Measurements from ENCODE around the gene RASD1. TPM values are rescaled to one million over a fixed set of nuclear protein-coding genes. Genes with fewer than 3 reads are reported as not detected.

Gene RASD1
- total RNA-seq, 1 experiment from 2014 or later, result not detected

DNA sequence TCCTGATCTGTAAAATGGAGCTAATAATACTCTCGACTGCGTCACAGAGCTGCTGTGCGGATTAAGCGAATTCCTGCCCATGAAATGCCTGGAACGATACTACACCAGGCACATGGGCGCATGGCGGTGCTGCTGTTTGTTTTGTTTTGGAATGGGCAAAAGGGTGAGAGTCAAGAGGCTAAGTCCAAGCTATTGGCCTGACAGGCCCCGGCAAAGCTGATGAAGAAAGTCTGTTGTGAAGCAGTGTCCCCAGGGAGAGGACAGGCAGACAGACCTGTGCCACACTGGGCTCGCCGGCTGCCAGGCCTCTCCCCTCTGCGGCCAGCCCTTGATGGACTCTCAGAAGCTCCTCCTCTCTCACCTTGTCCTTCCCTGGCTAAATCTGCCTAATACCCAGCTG, 31.3 kb upstream of the RASD1 start:
- DNase-seq (ENCODE audit: low spot score), result no peak

DNA sequence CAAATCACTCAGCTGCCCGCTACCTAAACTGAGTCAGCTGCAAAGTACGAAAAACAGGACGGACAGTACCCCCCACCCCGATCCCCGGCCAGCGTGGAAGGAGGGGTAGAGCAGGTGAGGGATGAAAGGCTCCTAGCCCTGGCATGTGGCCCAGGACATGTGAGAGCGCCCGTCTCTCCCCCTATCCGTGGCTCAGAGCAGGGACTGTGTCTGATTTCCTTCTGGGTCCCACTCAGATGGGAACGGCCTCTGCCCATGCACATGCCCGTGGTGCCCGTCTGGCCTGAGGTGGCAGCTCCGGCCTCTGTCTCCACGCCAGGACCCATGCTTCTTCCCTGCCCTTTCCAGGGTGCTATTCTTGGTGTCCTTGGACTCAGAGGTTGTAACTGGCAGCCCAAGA, 30.2 kb upstream of the RASD1 start:
- no peak for DNase-seq (ENCODE audit: low spot score)

DNA sequence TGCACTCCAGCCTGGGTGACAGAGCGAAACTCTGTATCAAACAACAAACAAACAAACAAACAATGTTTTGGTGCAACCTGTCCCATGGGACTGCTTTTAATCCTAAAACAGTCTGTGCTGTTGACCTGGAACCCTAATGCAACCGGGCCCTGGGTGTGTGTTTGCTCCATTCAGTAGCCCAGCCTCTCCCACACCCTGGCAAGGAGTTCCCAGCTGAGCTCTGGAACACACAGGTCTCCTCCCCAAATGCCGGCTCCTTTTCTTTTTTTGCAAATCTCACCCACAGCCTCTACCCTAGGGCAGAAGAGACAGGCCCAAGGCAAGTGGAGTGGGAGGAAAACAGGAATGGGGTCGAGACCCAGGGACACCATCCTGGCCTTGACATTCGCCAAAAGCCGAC, 29.8 kb upstream of the RASD1 start:
- DNase-seq (ENCODE audit: low spot score), result no peak

DNA sequence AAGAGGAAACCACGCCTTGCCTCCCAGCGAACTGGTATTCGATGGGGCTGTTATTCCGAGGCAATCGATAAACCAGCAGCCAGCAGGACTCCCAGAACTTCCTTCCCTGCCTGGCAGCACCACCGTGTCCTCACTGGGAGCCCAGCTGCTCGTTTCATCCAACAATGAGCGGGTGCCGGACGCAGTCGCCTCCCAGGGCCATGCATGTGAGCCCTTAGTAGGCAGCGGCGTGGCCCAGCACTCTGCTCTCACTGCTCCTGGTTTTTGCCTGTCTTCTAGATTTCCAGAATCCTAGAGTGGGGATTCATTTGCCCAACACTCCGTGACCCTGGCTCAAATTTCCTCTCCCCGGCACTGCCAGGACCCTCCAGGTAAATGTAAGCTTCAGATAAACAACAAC, 29.1 kb upstream of the RASD1 start:
- DNase-seq (ENCODE audit: low spot score), result no peak

DNA sequence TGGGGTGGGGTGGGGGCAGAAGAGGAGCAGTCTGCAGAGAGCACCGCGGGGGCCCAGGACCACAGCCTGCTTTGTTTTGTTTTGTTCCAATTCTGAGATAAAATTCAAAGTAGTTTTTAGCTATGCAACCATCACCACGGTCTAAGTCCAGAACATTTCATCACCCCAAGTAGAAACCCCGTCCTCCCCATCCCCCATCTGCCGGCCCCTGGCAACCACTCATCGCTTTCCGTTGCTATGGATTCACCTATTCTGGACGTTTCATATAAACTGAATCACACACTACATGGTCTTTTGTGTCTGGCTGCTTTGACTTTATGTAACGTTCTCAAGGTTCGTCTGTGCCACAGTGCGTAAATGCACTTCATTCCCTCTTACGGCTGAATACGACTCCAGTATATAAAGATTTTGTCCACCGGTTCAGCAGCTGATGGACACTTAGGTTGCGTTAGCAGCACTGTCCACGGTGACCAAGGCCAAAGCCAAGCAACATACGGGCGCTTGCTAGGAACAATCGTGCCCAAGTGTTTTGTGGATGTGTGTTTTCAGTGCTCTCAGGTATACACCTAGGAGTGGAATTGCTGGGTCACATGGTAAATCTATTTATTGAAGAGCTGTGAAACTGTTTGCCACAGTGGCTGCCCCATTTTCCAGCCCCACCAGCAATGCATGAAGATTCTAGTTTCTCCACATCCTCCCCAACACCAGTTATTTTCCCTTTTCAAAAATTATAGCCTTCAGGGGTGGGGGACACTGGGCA, 27.7 kb upstream of the RASD1 start:
- DNase-seq (ENCODE audit: low spot score), result no peak

DNA sequence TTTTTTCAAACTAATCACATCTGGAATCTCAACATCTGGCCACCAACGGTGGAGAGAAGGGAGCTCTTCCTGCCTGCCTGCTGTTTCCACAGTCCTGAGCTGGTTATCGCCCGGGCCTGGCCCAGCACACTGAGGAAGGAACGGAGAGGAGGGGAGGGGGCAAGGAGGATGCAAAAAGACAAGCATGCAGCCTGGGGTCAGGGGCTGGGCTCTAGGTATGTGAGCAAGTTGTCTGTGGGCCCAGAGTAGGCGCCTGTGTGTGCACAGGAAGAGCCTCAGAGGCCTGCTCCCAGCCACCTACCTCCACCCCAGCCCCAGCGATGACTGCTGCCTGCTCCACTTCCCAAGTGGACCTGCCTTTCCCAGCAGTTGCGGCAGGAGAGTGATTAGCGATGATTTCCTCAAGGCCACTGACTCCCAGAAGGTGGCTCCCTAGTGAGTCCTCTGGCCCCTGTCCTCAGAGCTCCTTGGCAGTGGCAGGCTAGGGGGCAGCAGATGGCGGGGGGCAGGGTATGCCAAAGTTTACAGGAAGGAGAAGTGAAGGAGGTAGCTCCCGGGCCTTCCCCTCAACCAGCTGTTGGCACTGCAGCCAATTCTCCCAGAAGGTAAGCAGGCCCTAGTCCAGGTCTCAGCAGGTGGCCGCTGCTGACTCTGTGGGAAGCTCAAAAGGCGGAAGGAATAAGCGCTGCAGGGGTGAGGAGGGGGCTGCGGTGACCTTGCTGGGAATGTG, 27.0 kb upstream of the RASD1 start:
- DNase-seq (ENCODE audit: low spot score), result no peak

DNA sequence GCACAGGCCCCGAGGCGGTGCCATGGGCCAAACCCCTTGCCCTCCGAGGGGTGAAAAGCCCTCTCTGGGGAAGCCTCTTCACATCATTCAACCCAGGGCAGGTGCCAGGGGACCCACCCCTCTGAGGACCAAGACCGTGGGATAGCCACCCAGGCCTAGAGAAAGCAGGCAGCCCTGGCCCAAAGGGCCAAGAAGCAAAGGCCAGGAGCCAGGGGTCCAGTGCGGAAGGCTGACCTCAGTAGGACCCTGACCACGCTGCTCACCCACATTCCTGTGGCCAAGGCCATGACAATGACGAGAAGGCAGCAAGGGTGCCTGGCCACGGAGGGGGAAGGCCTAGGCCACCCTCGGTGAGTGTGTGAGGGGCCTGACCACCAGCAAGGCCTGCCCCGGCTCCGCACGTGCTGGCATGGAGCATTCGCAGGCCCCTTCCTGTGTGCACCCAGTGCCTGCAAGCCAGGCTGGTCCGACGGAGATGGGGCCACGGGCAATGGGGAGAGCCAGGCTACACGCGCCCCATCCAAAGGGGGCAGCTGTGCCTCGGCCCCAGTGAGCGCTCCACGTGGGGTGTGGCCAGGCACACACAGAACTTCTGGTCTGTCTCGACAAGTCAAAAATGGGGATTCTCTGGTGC, 24.5 kb upstream of the RASD1 start:
- DNase-seq (ENCODE audit: low spot score), result no peak

DNA sequence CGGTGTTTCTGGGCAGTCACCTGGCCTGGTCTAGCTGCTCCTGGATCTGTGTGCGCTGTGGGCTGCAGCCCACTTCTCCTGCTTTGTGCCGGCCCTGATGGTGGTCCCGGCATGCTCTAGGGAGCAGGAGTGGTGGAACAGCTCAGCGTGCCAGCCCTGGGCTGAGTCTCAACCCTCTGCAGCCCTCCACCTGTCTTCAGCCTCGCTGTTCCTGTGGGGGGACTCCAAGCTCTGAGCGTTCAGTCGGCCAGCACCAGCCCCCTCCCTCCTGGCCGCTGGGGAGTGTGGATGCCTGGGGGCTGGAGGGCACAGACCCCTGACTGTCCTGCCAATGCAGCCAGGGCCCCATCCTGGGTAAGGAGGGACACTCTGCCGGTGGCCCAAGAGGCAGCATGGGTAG, 23.7 kb upstream of the RASD1 start:
- no peak for DNase-seq (ENCODE audit: low spot score)

DNA sequence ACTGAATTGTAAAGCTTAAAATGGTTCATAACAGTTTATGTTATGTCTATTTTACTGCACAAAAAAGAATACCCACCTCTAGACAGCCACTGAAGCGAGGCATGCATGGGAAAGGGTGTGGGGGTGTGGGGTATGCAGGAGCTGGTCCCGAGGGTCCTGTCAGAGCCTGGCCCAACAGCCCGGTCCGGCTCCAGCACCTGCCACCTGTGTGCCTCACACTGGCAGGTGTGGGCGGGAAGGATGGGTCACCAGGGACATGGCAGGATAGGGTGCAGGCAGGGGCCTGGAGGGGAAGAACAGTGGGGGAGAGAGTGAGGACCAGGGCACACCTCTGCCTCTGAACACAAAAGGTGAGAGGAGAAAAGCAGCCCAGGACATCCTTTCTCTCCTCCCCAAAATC, 22.8 kb upstream of the RASD1 start:
- DNase-seq (ENCODE audit: low spot score), result no peak

DNA sequence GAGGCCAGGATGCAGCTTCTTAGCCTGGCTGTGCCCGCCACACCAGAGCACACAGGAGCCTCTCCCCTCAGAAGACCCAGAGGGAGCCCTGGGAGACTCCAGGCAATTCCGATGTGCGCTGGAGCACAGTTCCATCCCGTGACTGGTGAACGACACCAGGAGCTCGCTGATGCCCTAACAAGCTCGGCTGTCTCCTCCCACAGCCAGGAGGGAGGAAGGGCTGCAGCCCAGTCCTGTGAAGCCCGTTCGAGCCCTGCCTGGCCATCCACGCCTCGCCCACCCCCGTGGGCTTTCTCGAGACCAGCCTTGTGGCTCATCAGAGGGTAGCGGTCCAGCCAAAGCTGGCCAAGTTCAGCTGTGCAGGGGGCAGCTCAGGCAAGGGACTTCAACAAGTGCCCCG, 21.8 kb upstream of the RASD1 start:
- no peak for DNase-seq (ENCODE audit: low spot score)

DNA sequence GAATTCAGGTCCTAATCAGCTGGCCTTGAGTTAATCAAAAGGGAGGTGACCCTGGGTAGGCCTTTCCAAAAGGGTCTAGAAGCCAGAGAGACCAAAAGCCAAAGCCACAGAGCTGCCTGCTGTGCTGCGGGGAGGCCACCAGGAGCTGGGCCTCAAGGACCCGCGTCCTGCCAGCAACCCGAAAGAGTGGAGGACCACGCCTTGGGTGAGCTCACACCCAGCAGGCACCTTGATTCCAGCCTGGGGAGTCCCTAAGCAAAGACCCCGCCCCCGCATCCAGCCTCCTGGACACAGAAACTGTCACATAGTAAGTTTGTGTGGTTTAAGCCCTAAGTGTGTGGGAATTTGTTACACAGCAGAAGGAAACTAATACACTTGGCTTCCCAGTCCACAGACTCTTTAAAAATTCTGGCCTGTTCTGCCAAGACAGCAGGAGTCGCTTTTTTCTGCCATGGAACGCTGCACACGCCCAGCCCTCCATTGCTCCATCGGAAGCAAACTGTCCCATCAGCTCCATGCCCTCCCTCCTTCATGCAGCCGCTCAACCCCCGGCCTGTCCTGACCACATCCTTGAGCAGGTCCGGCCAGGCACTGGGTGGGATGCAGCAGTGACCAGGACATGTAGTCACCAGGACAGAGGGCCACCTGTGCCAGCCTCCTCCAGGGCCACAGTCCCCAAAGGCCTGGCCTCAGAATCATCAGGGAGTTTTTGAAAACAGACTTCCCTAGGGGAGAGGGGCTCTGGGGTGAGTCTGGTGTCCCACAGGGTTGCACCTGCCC, 20.9 kb upstream of the RASD1 start:
- DNase-seq (ENCODE audit: low spot score), result no peak

DNA sequence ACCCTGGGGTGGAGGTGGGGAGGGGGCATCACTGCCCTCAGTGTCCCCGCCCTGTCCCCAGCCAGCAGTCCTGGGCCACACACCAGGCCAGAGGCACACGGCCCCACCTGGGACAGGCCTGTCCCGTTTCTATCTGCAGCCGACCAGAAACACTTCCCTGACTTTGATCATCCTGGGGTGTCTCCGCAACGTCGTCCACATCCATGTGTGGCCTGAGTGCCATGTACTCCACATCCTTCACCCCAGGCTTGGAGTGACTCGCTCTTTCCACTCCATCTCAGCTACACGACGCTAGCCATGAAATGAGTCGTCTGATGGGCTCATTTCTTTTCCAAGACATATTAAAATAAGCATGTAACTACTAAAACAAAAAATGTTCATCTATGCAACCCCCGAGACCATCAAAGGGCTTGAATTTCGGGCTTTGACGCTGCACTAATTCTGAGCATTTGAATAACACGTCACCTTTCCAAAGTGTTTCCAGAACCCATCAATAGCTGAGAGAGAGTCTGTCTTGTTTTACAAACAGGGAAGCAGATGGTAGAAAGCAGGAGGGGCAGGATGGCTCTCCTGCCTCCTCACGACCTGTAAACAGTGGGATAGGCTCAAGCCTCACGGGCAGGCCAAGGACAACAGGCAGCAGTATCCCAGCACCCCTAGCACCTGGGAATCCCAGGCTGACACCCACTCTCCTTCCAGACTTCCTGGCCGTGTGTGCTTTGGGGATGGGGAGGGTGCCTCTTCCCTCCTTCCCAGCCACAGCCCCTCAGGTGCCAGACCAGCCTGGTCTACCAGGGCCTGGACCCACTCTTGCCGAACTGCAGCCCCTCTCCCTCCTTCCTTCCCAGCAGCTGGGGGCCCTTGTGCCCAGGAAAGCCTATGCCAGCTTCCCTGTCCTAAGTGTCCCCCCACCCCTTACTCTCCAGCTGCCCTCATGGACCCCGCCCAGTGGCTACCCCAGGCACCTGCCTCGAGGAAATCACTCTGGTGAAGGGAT, 20.0 kb upstream of the RASD1 start:
- peak; percentile 59 for DNase-seq (ENCODE audit: low spot score)

DNA sequence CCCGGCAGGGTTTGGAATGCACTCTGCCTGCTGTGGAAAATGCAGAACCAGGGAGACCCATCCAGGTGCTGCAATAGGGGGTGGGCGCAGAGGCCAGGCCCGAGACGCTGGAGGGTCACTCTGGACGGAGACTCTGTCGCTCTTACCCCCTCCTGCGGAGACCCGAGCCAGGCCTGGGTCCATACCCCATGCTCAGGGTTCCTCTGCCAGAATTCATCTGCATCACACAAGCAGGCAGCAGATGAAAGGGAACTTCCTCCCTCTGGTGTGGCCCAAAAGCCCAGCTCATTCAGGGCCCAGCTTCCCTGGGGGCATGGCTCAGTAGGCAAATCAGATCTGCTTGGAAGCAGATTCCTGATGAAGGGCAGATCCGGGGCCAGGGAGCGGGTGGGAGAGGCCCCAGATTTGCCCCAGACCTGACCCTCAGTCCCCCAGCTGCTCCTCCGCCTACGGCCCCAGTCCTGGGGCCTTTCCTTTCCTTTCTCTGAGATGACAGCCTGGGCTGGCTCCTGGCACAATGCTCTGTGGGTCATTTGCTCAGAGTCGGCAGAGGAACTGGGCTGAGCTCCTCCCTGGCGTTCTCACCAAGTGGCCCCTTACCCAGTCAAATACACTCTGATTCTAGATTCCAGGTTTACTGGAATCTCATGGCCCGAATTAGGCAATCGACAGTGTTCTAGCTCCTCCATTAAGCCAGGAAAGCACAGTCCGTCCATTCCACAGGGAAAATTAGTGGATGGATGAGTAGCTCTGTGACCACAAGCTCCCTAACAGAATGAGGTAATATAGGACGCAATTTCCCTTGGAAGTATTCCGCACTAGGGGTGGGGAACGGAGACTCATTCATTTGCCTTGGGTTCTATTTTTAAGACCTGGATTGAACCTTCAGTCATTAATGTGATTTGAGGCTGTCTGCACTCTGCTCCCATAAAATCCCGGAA, 19.1 kb upstream of the RASD1 start:
- DNase-seq (ENCODE audit: low spot score), result peak; percentile 73

DNA sequence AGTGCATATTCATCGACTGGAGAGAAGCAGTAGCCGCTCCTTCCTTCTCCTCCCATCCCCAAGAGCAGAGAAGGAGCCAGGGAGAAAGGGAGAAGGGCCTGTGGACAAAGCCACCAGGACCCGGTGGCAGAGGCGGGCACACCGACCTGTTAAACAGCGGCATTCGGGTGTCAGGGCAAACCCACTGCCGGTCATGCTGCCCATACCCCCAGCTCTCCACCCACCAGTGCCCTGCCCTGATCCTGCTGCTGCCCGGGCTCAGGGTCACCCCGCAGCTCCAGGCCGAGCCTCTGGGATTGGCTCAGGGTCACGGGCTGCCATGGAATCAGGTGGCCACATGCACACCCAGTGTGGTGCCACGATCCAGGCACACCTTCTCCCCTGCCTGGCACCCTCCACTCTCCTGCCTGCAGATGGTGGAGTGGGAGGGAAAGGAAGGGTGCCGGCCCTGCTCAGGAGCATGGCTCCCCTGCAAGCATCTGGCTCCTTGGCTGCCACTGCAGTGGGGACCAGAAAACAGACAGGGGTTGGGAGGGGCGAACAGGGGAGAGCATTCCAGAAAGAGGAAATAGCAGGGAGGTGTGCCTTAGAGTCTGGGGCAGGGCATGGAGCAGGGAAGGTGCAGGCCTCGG, 18.3 kb upstream of the RASD1 start:
- DNase-seq (ENCODE audit: low spot score), result no peak

DNA sequence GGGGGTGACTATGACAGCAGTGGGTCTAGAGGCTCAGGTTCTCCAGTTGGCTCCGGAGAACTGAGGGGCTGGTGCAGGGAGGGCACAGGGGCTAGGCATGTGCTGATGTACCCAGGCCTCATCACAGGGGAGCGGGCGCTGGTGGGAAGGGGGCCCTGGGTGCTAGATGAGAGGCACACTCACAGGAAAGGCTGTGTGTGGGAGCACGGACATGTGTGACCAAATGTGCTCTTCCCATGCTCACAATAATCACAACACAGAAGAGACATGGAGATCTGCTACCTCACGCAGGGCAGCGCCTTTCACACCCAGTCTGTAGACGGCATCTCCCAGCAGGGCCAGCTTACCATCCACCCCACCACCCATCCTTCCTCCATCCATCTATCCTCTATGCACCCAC, 17.4 kb upstream of the RASD1 start:
- no peak for DNase-seq (ENCODE audit: low spot score)

DNA sequence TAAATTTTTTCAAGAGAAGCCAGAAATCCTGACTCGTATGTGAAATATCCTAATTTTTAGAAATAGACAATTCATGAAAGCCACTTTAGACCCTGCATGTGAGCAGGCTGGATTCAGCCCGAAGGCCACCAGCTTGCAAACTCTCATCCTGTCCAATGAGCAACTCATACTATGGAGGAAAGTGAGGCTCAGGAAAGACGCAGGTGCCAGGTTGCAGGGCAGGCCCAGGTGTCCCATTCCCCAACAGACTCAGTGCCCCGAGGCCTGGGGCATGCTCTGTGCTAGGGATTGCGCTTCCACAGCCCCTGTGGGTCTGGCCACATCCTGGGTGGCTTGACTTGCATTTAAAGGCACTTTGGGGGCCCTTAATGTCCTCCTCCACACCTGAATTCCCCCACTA, 16.7 kb upstream of the RASD1 start:
- DNase-seq (ENCODE audit: low spot score), result no peak

DNA sequence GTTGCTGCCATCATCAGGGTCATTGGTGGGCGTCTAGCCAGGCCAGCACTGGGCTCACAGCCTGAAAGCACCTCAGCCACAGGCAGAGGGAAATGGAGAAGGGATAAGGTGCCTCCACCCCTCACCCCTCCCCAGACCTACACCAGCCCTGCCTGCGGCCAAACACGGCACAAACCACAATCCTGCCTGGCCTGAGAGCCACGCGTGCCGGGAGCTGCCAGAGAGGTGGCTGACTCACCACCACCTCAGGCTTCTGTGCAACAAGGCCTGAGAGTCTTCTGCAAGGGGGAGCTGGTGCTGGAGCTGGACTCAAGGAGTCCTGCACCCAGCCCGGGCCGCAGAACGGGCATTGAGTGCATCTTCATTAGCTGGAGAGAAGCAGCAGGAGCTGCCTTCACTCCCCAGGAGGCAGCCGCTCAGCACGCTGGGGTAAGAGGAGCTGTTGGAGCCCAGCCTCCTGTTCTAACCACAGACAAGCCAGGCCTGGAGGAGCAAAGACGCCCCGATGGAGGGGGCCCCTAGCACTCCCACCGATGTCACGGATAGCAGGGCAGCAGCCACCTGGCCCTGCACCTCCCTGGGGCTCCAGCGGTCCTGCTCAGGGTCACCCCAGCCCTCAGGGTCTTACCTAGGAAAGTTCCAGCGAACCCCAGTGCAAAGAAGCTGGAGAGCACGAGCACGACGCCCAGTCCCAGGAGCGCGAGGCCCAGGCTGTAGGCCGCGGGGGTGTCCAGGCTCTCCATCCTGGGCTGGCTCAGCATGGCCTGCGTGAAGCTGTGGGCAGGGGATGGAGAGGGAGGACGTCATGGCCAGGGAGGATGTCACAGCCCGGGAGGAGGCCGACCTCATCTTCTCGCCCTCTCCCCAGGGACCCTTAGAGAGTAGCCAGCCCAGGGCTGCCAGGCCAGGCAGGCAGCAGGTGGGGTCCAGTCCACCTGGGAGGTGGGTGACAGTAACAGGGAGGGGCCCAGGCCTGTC, 16.0 kb upstream of the RASD1 start:
- peak; percentile 97 for DNase-seq (ENCODE audit: low spot score)

DNA sequence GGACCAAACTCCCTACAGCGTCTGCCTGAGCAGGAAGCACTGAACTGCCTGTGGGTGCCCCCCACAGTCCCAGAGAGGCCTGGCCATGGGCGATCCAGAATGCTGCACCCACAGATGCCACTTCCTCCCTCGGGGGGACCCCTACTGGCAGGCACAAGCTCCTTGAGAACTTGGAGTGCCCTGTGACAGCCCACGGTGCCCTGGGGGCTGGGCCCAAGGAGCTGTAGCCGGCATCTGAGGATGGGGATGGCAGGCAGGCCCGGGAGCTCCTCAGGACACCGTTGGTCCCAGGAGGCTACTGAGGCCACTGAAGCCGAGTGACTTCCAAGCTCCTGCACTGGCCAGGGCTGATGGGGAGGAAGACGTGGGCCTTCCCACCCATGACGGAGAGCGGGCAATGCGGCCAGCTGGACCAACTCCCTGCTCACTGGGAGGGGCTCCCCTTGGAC, 15.1 kb upstream of the RASD1 start:
- no peak for DNase-seq (ENCODE audit: low spot score)
